Neural crest cell (in vitro differentiated cells): Measurements from ENCODE around the gene ITIH5. TPM values are rescaled to one million over a fixed set of nuclear protein-coding genes. Genes with fewer than 3 reads are reported as not detected.

Source experiments
- DNase-seq: peaks from one replicate; pipeline ENCODE4 v3.0.0; 2021; ENCODE audit warnings: low read depth, mixed read lengths, low spot score
- H3K27ac Mint-ChIP-seq: one replicate; pipeline ENCODE4 v1.8.0; 2021; ENCODE audit warnings: mild to moderate bottlenecking, mixed read lengths; ENCODE audit not compliant: unreplicated experiment
- H3K27me3 Mint-ChIP-seq: 2 replicates; pipeline ENCODE4 v1.8.0; 2021; ENCODE audit warnings: low read depth, mild to moderate bottlenecking, mixed read lengths
- H3K36me3 Mint-ChIP-seq: 2 replicates; pipeline ENCODE4 v1.8.0; 2021; ENCODE audit warnings: low read depth, mild to moderate bottlenecking, mixed read lengths
- H3K4me1 Mint-ChIP-seq: 2 replicates; pipeline ENCODE4 v1.8.0; 2021; ENCODE audit warnings: mixed read lengths
- H3K4me3 Mint-ChIP-seq: one replicate; pipeline ENCODE4 v1.8.0; 2021; ENCODE audit warnings: mild to moderate bottlenecking, mixed read lengths
- H3K9me3 Mint-ChIP-seq: 2 replicates; pipeline ENCODE4 v1.8.0; 2021; ENCODE audit warnings: mixed read lengths
- CTCF ChIP-seq: fragments of 200-600 bp; sonication (generic); conservative IDR thresholded peaks from 2 replicates; pipeline ENCODE4 v1.5.0; 2021; ENCODE audit warnings: antibody characterized with exemption, mild to moderate bottlenecking
- total RNA-seq: library from RNA; stranded (reverse); gene quantifications from 2 replicates; pipeline ENCODE4 v1.2.1, GENCODE V29; 2021

Gene ITIH5
- total RNA-seq, 1 donor from 2014 or later, result not detected

- no peak for DNase-seq
- no peak for TF ChIP-seq CTCF
- Mint-ChIP-seq H3K4me1 (peaks cover 9% of the 10 kb centered on the region), H3K36me3 (no peaks in the 10 kb centered on the region), H3K9me3 (no peaks in the 10 kb centered on the region), H3K4me3 (no peak overlapping the region), H3K27me3 (peaks cover 3% of the 10 kb centered on the region), H3K27ac (no peak overlapping the region)
Measured at GRCh38 chr10:7561985-7562384, 104.8 kb downstream of the ITIH5 start.

- Mint-ChIP-seq H3K4me1 (peaks cover 9% of the 10 kb centered on the region), H3K4me3 (no peak overlapping the region)
Measured at GRCh38 chr10:7561216-7561893, 105.4 kb downstream of the ITIH5 start.

GRCh38 chr10:7560519-7560918, 106.2 kb downstream of the ITIH5 start:
- Mint-ChIP-seq H3K4me3 (no peak overlapping the region), H3K9me3 (no peaks in the 10 kb centered on the region), H3K4me1 (peaks cover 9% of the 10 kb centered on the region), H3K27me3 (peaks cover 3% of the 10 kb centered on the region), H3K27ac (no peak overlapping the region), H3K36me3 (no peaks in the 10 kb centered on the region)
- no peak for DNase-seq
- TF ChIP-seq CTCF, result no peak

More at GRCh38 chr10:7561216-7561893, 105.4 kb downstream of the ITIH5 start:
- Mint-ChIP-seq H3K27ac (peak overlapping the region; percentile 22), H3K36me3 (no peaks in the 10 kb centered on the region), H3K9me3 (no peaks in the 10 kb centered on the region), H3K27me3 (peaks cover 3% of the 10 kb centered on the region)
- no peak for TF ChIP-seq CTCF
- no peak for DNase-seq

DNA sequence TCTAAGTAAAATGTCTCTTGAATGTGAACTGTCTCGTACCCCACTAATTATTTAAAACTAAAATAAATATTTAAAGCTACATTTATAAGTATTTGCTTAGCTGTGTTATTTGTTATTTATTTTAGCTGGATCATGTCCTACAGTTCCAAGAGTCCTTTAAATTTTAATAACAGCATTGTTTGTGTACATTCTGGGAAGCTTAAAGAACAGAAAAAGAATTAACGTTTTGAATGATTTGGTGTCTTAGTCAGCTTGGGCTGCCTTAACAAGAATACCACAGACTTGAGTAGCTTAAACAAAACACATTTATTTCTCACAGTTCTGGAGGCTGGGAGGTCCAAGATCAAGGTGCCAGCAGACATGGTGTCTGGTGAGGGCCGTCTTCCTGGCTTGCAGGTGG, 107.4 kb downstream of the ITIH5 start:
- H3K27ac Mint-ChIP-seq, result no peak overlapping the region
- DNase-seq, result no peak
- H3K4me3 Mint-ChIP-seq, result no peak overlapping the region
- no peaks in the 10 kb centered on the region for H3K36me3 Mint-ChIP-seq
- peaks cover 3% of the 10 kb centered on the region for H3K27me3 Mint-ChIP-seq
- TF ChIP-seq CTCF, result no peak
- peaks cover 9% of the 10 kb centered on the region for H3K4me1 Mint-ChIP-seq
- H3K9me3 Mint-ChIP-seq, result no peaks in the 10 kb centered on the region

DNA sequence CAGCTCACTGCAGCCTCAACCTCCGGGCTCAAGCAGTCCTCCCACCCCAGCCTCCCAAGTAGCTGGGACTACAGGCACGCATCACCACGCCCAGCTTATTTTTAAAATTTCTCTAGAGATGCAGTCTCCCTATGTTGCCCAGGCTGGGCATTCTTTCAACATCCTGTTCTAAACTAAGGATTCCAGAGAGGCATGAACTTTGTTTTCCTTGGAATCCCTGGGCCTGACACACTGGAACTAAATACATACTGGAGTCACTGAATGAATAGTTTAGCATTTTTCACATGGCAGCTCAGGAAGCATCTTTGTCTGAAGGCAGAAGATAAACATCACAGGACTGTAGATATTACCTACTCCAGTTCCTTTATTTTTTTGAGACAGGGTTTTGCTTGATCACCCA, 108.7 kb downstream of the ITIH5 start:
- no peaks in the 10 kb centered on the region for H3K9me3 Mint-ChIP-seq
- peaks cover 3% of the 10 kb centered on the region for H3K27me3 Mint-ChIP-seq
- H3K36me3 Mint-ChIP-seq, result no peaks in the 10 kb centered on the region
- H3K4me1 Mint-ChIP-seq, result peaks cover 9% of the 10 kb centered on the region
- no peak overlapping the region for H3K4me3 Mint-ChIP-seq
- no peak overlapping the region for H3K27ac Mint-ChIP-seq
- no peak for TF ChIP-seq CTCF
- no peak for DNase-seq
